ENCODE measurements around the gene GNAI2.
A peak's percentile ranks its signal among the peaks of the same experiment; 100 is the strongest.

GNAI2 gene

GRCh38 chr3:50235716-50236483, at the start of gene GNAI2:
Gene GNAI2, plus strand, starts transcription at chr3:50236204. Its CDS starts 132 bp downstream, at chr3:50236336.
- DNase-seq (ENCODE audit: low read depth): peak; percentile 98

- DNase-seq (ENCODE audit: low read depth): no peak
These were observed 48.3 kb upstream of the GNAI2 start for GRCh38 chr3:50187750-50188149.

GRCh38 chr3:50189274-50189673, 46.7 kb upstream of the GNAI2 start:
- DNase-seq (ENCODE audit: low read depth): no peak

- no peak for DNase-seq (ENCODE audit: low read depth)
These were observed 46.0 kb upstream of the GNAI2 start for GRCh38 chr3:50189989-50190388.

- DNase-seq (ENCODE audit: low read depth): no peak
These were observed 44.9 kb upstream of the GNAI2 start, which contains the start of gene GNAT1 for GRCh38 chr3:50190936-50191660. Gene GNAT1, plus strand, starts transcription at chr3:50191610. Its CDS starts 116 bp downstream, at chr3:50191726.

- DNase-seq (ENCODE audit: low read depth): no peak
These were observed 43.9 kb upstream of the GNAI2 start for GRCh38 chr3:50192124-50192523.

- peak; percentile 72 for DNase-seq (ENCODE audit: low read depth)
These were observed 43.3 kb upstream of the GNAI2 start for GRCh38 chr3:50192689-50193141.

GRCh38 chr3:50193286-50193685, 42.7 kb upstream of the GNAI2 start:
- no peak for DNase-seq (ENCODE audit: low read depth)

- no peak for DNase-seq (ENCODE audit: low read depth)
These were observed 42.3 kb upstream of the GNAI2 start for GRCh38 chr3:50193746-50194127.

GRCh38 chr3:50194128-50194902, 41.7 kb upstream of the GNAI2 start:
- peak; percentile 80 for DNase-seq (ENCODE audit: low read depth)

GRCh38 chr3:50194903-50195500, 41.0 kb upstream of the GNAI2 start:
- DNase-seq (ENCODE audit: low read depth): peak; percentile 18

GRCh38 chr3:50195501-50196252, 40.3 kb upstream of the GNAI2 start:
- DNase-seq (ENCODE audit: low read depth): no peak

- DNase-seq (ENCODE audit: low read depth): no peak
These were observed 39.7 kb upstream of the GNAI2 start for GRCh38 chr3:50196253-50196801.

GRCh38 chr3:50201573-50202315, 34.3 kb upstream of the GNAI2 start:
- no peak for DNase-seq (ENCODE audit: low read depth)

GRCh38 chr3:50202353-50203112, 33.5 kb upstream of the GNAI2 start:
- DNase-seq (ENCODE audit: low read depth): no peak

GRCh38 chr3:50203113-50203808, 32.7 kb upstream of the GNAI2 start:
- DNase-seq (ENCODE audit: low read depth): no peak

GRCh38 chr3:50203809-50204803, 31.9 kb upstream of the GNAI2 start:
- DNase-seq (ENCODE audit: low read depth): no peak
